DOHH2 (cell line): Measurements from ENCODE around the gene HOXB7.

Experiments
- H3F3A ChIP-seq: fragments of 200-600 bp; sonication (generic), shearing (Covaris generic); 2 replicates; pipeline ENCODE4 v1.6.0; 2016; ENCODE audit warnings: antibody characterized with exemption, mild to moderate bottlenecking; ENCODE audit not compliant: control insufficient read depth, insufficient read depth
- H3K27ac ChIP-seq: fragments of 200-600 bp; sonication (generic); 2 replicates; pipeline ENCODE4 v1.5.1; 2014; ENCODE audit warnings: low read depth, mild to moderate bottlenecking, low read length, moderate library complexity
- H3K27me3 ChIP-seq: fragments of 200-600 bp; sonication (generic); 2 replicates; pipeline ENCODE4 v1.6.1; 2014; ENCODE audit warnings: mild to moderate bottlenecking, low read length, mixed read lengths; ENCODE audit not compliant: control insufficient read depth
- H3K36me3 ChIP-seq: fragments of 200-600 bp; sonication (generic); 2 replicates; pipeline ENCODE4 v1.6.1; 2014; ENCODE audit warnings: mild to moderate bottlenecking, low read length, moderate library complexity, mixed read lengths; ENCODE audit not compliant: control insufficient read depth
- H3K4me1 ChIP-seq: fragments of 200-600 bp; sonication (generic); 2 replicates; pipeline ENCODE4 v1.6.1; 2014; ENCODE audit warnings: mild to moderate bottlenecking, low read length, mixed read lengths; ENCODE audit not compliant: control insufficient read depth
- H3K4me2 ChIP-seq: fragments of 200-600 bp; sonication (generic); 2 replicates; pipeline ENCODE4 v1.6.0; 2014; ENCODE audit warnings: mild to moderate bottlenecking, low read length, moderate library complexity
- H3K4me3 ChIP-seq: fragments of 200-600 bp; sonication (generic); 2 replicates; pipeline ENCODE4 v1.5.1; 2014; ENCODE audit warnings: mild to moderate bottlenecking, low read length, mixed read lengths
- H3K79me2 ChIP-seq: fragments of 200-600 bp; sonication (generic); 2 replicates; pipeline ENCODE4 v1.6.1; 2014; ENCODE audit warnings: mild to moderate bottlenecking, low read length, mixed read lengths; ENCODE audit not compliant: control insufficient read depth
- H3K9me2 ChIP-seq: fragments of 200-600 bp; sonication (generic); replicated peaks from 2 replicates; pipeline ENCODE4 v1.6.1; 2014; ENCODE audit warnings: mild to moderate bottlenecking, low read length, mixed read lengths; ENCODE audit not compliant: control insufficient read depth
- H3K9me3 ChIP-seq: fragments of 200-600 bp; sonication (generic); 2 replicates; pipeline ENCODE4 v1.6.1; 2014; ENCODE audit warnings: antibody characterized with exemption, low read length, mixed read lengths; ENCODE audit not compliant: control insufficient read depth, insufficient read depth
- H4K20me1 ChIP-seq: fragments of 200-600 bp; sonication (generic); 2 replicates; pipeline ENCODE4 v1.6.0; 2014; ENCODE audit warnings: low read depth, mild to moderate bottlenecking, antibody characterized with exemption, low read length, moderate library complexity; ENCODE audit not compliant: control insufficient read depth, insufficient read depth
- EZH2phosphoT487 ChIP-seq: fragments of 200-600 bp; sonication (generic); IDR thresholded peaks from 2 replicates; pipeline ENCODE4 v1.6.1; 2017; ENCODE audit warnings: borderline replicate concordance, mild to moderate bottlenecking, antibody characterized with exemption, low read length, moderate library complexity, mixed read lengths
- TF ChIP-seq, protein P1 (sequence below): fragments of 200-600 bp; sonication (generic); IDR thresholded peaks from one replicate; pipeline ENCODE4 v1.5.1; 2014; ENCODE audit warnings: antibody characterized with exemption, mild to moderate bottlenecking, low read depth, low read length; ENCODE audit not compliant: poor library complexity, severe bottlenecking

Gene HOXB7

DNA sequence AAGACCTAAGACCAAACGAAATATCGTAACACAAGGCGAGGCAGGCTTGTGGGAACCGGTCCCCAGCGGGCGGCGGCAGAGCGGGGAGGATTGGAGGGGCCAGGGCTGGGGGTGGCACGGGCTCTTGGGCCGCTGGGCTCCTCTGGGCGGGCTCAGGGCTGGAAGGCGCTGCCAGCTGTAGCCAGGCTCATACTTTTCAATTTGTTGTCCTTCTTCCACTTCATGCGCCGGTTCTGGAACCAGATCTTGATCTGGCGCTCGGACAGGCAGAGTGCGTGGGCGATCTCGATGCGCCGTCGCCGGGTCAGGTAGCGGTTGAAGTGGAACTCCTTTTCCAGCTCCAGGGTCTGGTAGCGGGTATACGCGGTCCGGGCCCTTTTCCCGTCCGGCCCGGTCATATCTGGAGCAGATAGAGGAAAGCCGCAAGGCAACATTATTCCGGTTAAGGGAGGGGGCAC is 18.7 kb downstream of the HOXB7 start:
- H3K4me3 ChIP-seq, result no peak overlapping the region
- TF ChIP-seq, protein P1, sequence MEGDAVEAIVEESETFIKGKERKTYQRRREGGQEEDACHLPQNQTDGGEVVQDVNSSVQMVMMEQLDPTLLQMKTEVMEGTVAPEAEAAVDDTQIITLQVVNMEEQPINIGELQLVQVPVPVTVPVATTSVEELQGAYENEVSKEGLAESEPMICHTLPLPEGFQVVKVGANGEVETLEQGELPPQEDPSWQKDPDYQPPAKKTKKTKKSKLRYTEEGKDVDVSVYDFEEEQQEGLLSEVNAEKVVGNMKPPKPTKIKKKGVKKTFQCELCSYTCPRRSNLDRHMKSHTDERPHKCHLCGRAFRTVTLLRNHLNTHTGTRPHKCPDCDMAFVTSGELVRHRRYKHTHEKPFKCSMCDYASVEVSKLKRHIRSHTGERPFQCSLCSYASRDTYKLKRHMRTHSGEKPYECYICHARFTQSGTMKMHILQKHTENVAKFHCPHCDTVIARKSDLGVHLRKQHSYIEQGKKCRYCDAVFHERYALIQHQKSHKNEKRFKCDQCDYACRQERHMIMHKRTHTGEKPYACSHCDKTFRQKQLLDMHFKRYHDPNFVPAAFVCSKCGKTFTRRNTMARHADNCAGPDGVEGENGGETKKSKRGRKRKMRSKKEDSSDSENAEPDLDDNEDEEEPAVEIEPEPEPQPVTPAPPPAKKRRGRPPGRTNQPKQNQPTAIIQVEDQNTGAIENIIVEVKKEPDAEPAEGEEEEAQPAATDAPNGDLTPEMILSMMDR, result no peak
- no peak for TF ChIP-seq EZH2phosphoT487
- H3K4me1 ChIP-seq, result no peaks in the 10 kb centered on the region
- H3K79me2 ChIP-seq, result no peaks in the 10 kb centered on the region
- no peak overlapping the region for H3K27ac ChIP-seq
- no peaks in the 10 kb centered on the region for H3K9me2 ChIP-seq
- H4K20me1 ChIP-seq, result peaks cover 1% of the 10 kb centered on the region; the same call in 1 of the 2 replicates
- no peaks in the 10 kb centered on the region for H3F3A ChIP-seq
- no peaks in the 10 kb centered on the region for H3K9me3 ChIP-seq
- H3K27me3 ChIP-seq, result peaks cover 73% of the 10 kb centered on the region
- no peaks in the 10 kb centered on the region for H3K36me3 ChIP-seq
- no peak overlapping the region for H3K4me2 ChIP-seq

DNA sequence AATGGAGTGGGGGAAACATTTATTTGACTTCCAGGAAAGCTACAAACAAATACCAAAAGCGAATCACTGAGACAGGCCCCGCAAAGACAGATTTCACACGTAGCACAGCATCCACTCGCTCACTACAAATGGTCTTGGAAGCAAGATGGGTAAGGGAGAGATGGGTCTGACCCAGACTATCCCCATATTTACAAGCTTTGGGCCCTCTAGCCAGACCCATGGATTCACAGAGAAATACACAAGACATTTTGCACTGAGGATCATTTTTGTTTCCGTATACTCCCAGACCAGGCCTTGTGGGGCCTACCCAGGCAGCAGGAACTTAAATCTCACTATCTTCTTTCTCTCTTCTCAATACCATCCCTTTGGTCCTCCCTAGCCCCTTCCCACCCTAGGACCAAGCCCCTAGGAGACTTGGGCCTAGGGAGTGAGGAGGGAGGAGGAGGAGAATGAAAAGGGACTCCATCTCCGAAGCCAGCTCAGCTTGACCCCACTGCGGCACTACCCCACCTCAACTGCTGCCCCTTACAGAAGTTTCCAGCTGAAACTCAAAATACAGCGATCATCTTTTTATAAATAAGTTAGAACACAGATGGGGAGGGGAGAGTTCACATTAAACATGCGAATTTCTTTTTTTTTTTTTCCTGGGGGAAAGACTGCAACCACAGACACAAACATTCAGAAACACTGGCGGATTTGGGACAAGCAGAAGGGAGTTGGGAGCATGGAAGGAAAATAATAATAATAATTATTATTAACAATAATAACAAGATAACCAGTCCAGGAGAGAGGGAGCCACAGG is 19.4 kb downstream of the HOXB7 start:
- TF ChIP-seq EZH2phosphoT487, result no peak
- TF ChIP-seq, protein P1, result no peak
- no peaks in the 10 kb centered on the region for H3K9me3 ChIP-seq
- no peak overlapping the region for H3K4me2 ChIP-seq
- no peaks in the 10 kb centered on the region for H3F3A ChIP-seq
- H4K20me1 ChIP-seq, result no peaks in the 10 kb centered on the region; the same call in 1 of the 2 replicates
- H3K79me2 ChIP-seq, result no peaks in the 10 kb centered on the region
- no peak overlapping the region for H3K4me3 ChIP-seq
- H3K4me1 ChIP-seq, result peaks cover 1% of the 10 kb centered on the region
- H3K9me2 ChIP-seq, result no peaks in the 10 kb centered on the region
- no peak overlapping the region for H3K27ac ChIP-seq
- no peaks in the 10 kb centered on the region for H3K36me3 ChIP-seq
- H3K27me3 ChIP-seq, result peaks cover 73% of the 10 kb centered on the region

DNA sequence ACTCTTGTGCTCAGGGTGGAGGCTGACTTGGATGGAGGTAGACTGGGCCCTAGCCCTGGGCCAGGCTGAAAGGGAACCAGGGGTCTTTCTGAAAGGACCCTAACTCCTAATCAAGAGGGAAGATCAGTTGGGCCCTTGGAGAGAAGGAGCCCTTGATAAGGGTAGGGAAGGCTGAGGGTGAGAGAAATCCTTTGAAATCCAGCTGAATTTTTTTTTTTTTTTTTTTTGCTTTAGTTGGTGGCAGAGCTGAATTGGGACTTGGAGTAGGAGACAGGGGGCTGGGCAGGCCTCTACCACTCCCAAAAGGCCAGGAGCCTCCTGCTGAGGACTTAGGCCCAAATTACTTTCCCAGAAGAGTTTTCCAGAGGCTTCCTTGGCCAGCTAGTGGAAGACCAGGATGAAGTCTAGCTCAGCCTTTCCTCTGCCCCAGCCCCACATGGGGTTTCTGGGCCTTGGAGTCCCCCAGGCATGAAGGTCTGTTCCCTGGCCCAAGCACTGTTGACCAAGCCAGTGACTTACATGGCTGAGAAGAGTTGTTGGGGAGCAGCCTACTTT is 20.1 kb downstream of the HOXB7 start:
- H4K20me1 ChIP-seq, result peaks cover 4% of the 10 kb centered on the region; the same call in 1 of the 2 replicates
- peaks cover 73% of the 10 kb centered on the region for H3K27me3 ChIP-seq
- H3K27ac ChIP-seq, result no peak overlapping the region
- H3K4me2 ChIP-seq, result no peak overlapping the region
- peaks cover 9% of the 10 kb centered on the region for H3K4me1 ChIP-seq
- no peaks in the 10 kb centered on the region for H3F3A ChIP-seq
- no peak for TF ChIP-seq EZH2phosphoT487
- TF ChIP-seq, protein P1, result no peak
- H3K79me2 ChIP-seq, result no peaks in the 10 kb centered on the region
- H3K4me3 ChIP-seq, result no peak overlapping the region
- H3K9me3 ChIP-seq, result no peaks in the 10 kb centered on the region
- H3K36me3 ChIP-seq, result no peaks in the 10 kb centered on the region
- no peaks in the 10 kb centered on the region for H3K9me2 ChIP-seq
